ENCODE results near the gene F5. TPM values are rescaled to one million over a fixed set of nuclear protein-coding genes. Genes with fewer than 3 reads are reported as not detected.

F5 gene
- total and polyA plus RNA-seq, 2 experiments from 2014 or later = 20.4 to 24.0 TPM

GRCh38 chr1:169529068-169529642 lies 57.1 kb downstream of the F5 start:
- TF ChIP-seq EZH2 (IDR thresholded peaks at IDR 0.05; ENCODE audit: borderline replicate concordance) = no peak
- TF ChIP-seq CTCF (IDR thresholded peaks at IDR 0.05; ENCODE audit: poor library complexity) = no peak
- TF ChIP-seq EZH2phosphoT487 (IDR thresholded peaks at IDR 0.05; ENCODE audit: low read depth, severe bottlenecking, unreplicated experiment) = no peak
- Histone ChIP-seq H3K4me1 (ENCODE audit: insufficient read depth) (peaks cover 40% of the 10 kb centered on the region), H3K27ac (peak overlapping the region; percentile 89), H3K4me3 (no peak overlapping the region), H2AFZ (no peak overlapping the region), H3K4me2 (peak overlapping the region; percentile 67), H3K36me3 (replicated peaks; ENCODE audit: insufficient read depth, low read depth) (no peaks in the 10 kb centered on the region), H3K27me3 (no peaks in the 10 kb centered on the region), H3K79me2 (no peaks in the 10 kb centered on the region), H3K9me2 (replicated peaks; ENCODE audit: insufficient read depth) (no peaks in the 10 kb centered on the region), H4K20me1 (ENCODE audit: insufficient read depth, poor library complexity, severe bottlenecking) (no peaks in the 10 kb centered on the region), H3K9me3 (ENCODE audit: low read depth) (no peaks in the 10 kb centered on the region)
- 23% methylated on average over 3 of the region's 3 CpGs for WGBS (ENCODE audit: low lambda C conversion rate, missing lambda C conversion rate)
- DNase-seq (ENCODE audit: low spot score) = peak; percentile 77

- peak overlapping the region; percentile 89 for H3K27ac ChIP-seq
- 52% methylated on average over 9 of the region's 9 CpGs for WGBS (ENCODE audit: low lambda C conversion rate, missing lambda C conversion rate)
- peaks cover 40% of the 10 kb centered on the region for H3K4me1 ChIP-seq (ENCODE audit: insufficient read depth)
- no peak for DNase-seq (ENCODE audit: low spot score)
- TF ChIP-seq CTCF (IDR thresholded peaks at IDR 0.05; ENCODE audit: poor library complexity) (no peak), EZH2phosphoT487 (IDR thresholded peaks at IDR 0.05; ENCODE audit: low read depth, severe bottlenecking, unreplicated experiment) (no peak), EZH2 (IDR thresholded peaks at IDR 0.05; ENCODE audit: borderline replicate concordance) (no peak)
- no peaks in the 10 kb centered on the region for H3K79me2 ChIP-seq
- H3K27me3 ChIP-seq = no peaks in the 10 kb centered on the region
- no peaks in the 10 kb centered on the region for H3K9me2 ChIP-seq (replicated peaks; ENCODE audit: insufficient read depth)
- H3K4me2 ChIP-seq = peak overlapping the region; percentile 67
- no peaks in the 10 kb centered on the region for H4K20me1 ChIP-seq (ENCODE audit: insufficient read depth, poor library complexity, severe bottlenecking)
- H3K36me3 ChIP-seq (replicated peaks; ENCODE audit: insufficient read depth, low read depth) = no peaks in the 10 kb centered on the region
- no peak overlapping the region for H2AFZ ChIP-seq
- H3K9me3 ChIP-seq (ENCODE audit: low read depth) = no peaks in the 10 kb centered on the region
- H3K4me3 ChIP-seq = no peak overlapping the region
Observed at GRCh38 chr1:169528215-169529067, 57.8 kb downstream of the F5 start.

- DNase-seq (ENCODE audit: low spot score) = peak; percentile 23
- peaks cover 40% of the 10 kb centered on the region for H3K4me1 ChIP-seq (ENCODE audit: insufficient read depth)
- H2AFZ ChIP-seq = no peak overlapping the region
- H3K4me2 ChIP-seq = peak overlapping the region; percentile 8
- WGBS (ENCODE audit: low lambda C conversion rate, missing lambda C conversion rate) = 81% methylated on average over 5 of the region's 5 CpGs
- H3K27me3 ChIP-seq = no peaks in the 10 kb centered on the region
- no peaks in the 10 kb centered on the region for H4K20me1 ChIP-seq (ENCODE audit: insufficient read depth, poor library complexity, severe bottlenecking)
- H3K9me3 ChIP-seq (ENCODE audit: low read depth) = no peaks in the 10 kb centered on the region
- TF ChIP-seq CTCF (IDR thresholded peaks at IDR 0.05; ENCODE audit: poor library complexity) (no peak), EZH2 (IDR thresholded peaks at IDR 0.05; ENCODE audit: borderline replicate concordance) (no peak), EZH2phosphoT487 (IDR thresholded peaks at IDR 0.05; ENCODE audit: low read depth, severe bottlenecking, unreplicated experiment) (no peak)
- peak overlapping the region; percentile 89 for H3K27ac ChIP-seq
- H3K79me2 ChIP-seq = no peaks in the 10 kb centered on the region
- H3K4me3 ChIP-seq = no peak overlapping the region
- no peaks in the 10 kb centered on the region for H3K36me3 ChIP-seq (replicated peaks; ENCODE audit: insufficient read depth, low read depth)
- H3K9me2 ChIP-seq (replicated peaks; ENCODE audit: insufficient read depth) = no peaks in the 10 kb centered on the region
Observed at GRCh38 chr1:169527451-169528214, 58.6 kb downstream of the F5 start.

Data from hepatocyte (in vitro differentiated cells).